ENCODE measurements around the gene FCER1G. TPM values are rescaled to one million over a fixed set of nuclear protein-coding genes. Genes with fewer than 3 reads are reported as not detected.
A peak's percentile ranks its signal among the peaks of the same experiment; 100 is the strongest.

The FCER1G gene
- total and polyA plus RNA-seq, 4 donors: 25.4 to 77.1 (median 39.3) TPM

DNA sequence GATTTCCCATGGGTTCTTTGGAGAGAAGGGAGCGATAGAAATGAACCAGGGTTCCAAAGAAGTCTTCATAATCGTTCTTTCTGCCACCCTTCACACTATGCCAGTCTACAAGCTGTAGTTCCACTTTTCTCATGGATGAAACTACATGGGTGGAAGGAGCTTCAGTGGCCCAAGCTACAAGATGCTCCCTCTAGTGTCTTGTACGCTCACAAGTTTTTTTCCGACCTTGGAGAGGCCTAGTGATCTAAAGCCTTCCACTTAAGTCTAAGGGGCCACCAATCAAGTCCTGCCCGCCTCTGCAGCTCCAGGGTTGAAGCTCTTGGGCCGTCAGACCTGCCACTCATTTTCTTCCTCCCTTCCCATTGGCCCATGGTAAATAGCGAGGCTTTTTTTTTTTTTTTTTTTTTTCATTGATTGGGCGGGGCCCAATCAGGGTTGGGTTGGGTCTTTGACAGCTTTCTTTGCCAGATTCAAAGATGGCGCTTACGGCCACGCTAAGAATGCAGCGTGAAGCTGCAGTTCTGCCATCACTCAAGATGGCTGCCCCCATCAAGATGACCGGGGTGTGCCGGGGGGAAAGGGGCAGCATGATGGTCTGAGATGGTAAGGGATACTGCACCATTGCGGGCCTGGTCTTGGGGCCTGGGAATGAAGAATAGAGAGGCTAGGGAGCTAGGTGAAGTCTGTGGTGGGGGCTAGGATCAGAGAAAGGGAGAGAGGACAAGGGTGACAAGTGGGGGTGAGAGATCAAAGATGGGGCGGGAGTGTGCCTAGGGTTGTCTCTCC lies 10.6 kb downstream of the FCER1G start, which contains the start of gene TOMM40L (continued):
- TF ChIP-seq CTCF (IDR thresholded peaks at IDR 0.05; ENCODE audit: low read depth, low read length, missing input control) (peak; percentile 37), RXRA (IDR thresholded peaks at IDR 0.05) (peak; percentile 52 to 69), GABPA (IDR thresholded peaks at IDR 0.05 in 1 of 2, conservative IDR thresholded peaks at IDR 0.05 in 1 of 2) (peak in 1 of 2 donors; percentile 26), FOXA1 (IDR thresholded peaks at IDR 0.05) (peak; percentile 61), NR2F2 (IDR thresholded peaks at IDR 0.05) (peak; percentile 30), TAF1 (conservative IDR thresholded peaks at IDR 0.05) (peak; percentile 58), HNF4A (conservative IDR thresholded peaks at IDR 0.05) (peak; percentile 52)

DNA sequence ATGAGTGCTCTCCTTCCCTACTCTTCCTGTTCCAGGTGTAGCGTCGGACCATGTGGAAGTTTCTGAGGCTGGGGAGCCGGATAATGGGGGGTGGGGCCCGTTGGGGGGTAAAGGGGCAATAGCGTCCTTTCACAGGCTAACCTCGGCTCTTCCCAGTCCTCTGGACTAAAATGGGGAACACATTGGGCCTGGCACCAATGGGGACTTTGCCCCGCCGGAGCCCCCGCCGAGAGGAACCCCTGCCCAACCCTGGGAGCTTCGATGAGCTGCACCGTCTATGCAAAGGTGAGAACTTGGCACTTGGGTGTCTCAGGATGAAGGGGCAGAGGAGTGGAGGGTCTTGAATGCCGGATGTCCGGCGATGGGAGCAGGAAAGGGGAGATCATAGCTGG lies 11.2 kb downstream of the FCER1G start:
- no peaks in the 10 kb centered on the region for H3K9me3 ChIP-seq (ENCODE audit: control insufficient read depth in 4 of 4, low read length in 3 of 4)
- H3K36me3 ChIP-seq (ENCODE audit: control insufficient read depth in 4 of 4, insufficient read depth in 3 of 4, low read depth in 1 of 4, low read length in 3 of 4): peaks cover 4 to 23% (median 18%) of the 10 kb centered on the region in 4 donors
- peaks cover 0 to 51% (median 25%) of the 10 kb centered on the region in 4 donors for H3K4me1 ChIP-seq (ENCODE audit: control insufficient read depth in 4 of 4, insufficient read depth in 4 of 4, low read length in 3 of 4)
- H3K27me3 ChIP-seq (ENCODE audit: control insufficient read depth in 4 of 4, insufficient read depth in 4 of 4, low read length in 3 of 4): no peaks in the 10 kb centered on the region
- H3K9ac ChIP-seq (ENCODE audit: low read depth in 1 of 2, low read length in 2 of 2): peak overlapping the region; percentile 24 to 26
- no peak for DNase-seq (ENCODE audit: low spot score)
- 3% methylated on average over 15 of the region's 15 CpGs for WGBS
- no peak for TF ChIP-seq CTCF (IDR thresholded peaks at IDR 0.05; ENCODE audit: low read depth, low read length, missing input control)
- TF ChIP-seq HNF4A (conservative IDR thresholded peaks at IDR 0.05): no peak
- H3K4me3 ChIP-seq (ENCODE audit: low read depth in 1 of 3, low read length in 3 of 3): peak overlapping the region; percentile 59 to 72 (median 64)
- peak overlapping the region; percentile 86 to 87 for H3K27ac ChIP-seq (ENCODE audit: low read depth in 1 of 2, low read length in 2 of 2)

DNA sequence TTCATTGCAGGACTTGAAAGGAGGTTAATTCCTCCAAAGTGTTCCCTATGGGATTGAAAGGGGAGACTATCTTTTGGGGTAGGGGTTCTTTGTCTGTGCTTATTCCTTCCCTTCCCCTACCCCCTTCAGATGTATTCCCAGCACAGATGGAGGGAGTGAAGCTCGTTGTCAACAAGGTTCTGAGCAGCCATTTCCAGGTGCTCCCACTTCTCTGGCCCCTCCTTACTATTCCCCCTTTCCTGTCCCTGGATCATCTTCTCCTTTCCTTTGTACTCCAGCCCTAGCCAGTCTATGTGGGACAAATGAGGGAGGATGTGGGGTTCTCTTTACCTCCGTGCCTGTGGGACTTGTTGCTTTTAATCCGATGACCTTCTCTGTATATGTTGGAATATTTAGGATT lies 11.7 kb downstream of the FCER1G start:
- WGBS: 32% methylated on average over 3 of the region's 3 CpGs

More for the DNA sequence above, 11.7 kb downstream of the FCER1G start:
- peak overlapping the region; percentile 20 to 72 (median 59) for H3K4me3 ChIP-seq (ENCODE audit: low read depth in 1 of 3, low read length in 3 of 3)
- no peak for DNase-seq (ENCODE audit: low spot score)
- peak overlapping the region; percentile 24 to 38 for H3K9ac ChIP-seq (ENCODE audit: low read depth in 1 of 2, low read length in 2 of 2)
- TF ChIP-seq, protein P1, sequence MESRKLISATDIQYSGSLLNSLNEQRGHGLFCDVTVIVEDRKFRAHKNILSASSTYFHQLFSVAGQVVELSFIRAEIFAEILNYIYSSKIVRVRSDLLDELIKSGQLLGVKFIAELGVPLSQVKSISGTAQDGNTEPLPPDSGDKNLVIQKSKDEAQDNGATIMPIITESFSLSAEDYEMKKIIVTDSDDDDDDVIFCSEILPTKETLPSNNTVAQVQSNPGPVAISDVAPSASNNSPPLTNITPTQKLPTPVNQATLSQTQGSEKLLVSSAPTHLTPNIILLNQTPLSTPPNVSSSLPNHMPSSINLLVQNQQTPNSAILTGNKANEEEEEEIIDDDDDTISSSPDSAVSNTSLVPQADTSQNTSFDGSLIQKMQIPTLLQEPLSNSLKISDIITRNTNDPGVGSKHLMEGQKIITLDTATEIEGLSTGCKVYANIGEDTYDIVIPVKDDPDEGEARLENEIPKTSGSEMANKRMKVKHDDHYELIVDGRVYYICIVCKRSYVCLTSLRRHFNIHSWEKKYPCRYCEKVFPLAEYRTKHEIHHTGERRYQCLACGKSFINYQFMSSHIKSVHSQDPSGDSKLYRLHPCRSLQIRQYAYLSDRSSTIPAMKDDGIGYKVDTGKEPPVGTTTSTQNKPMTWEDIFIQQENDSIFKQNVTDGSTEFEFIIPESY (IDR thresholded peaks at IDR 0.05): no peak
- TF ChIP-seq TAF1 (conservative IDR thresholded peaks at IDR 0.05) (no peak), HNF4A (conservative IDR thresholded peaks at IDR 0.05) (no peak), HNF4G (IDR thresholded peaks at IDR 0.05) (no peak), RXRA (IDR thresholded peaks at IDR 0.05) (no peak), SP1 (IDR thresholded peaks at IDR 0.05) (no peak), JUND (IDR thresholded peaks at IDR 0.05) (no peak), YY1 (IDR thresholded peaks at IDR 0.05) (no peak), RAD21 (IDR thresholded peaks at IDR 0.05) (no peak), GABPA (IDR thresholded peaks at IDR 0.05 in 1 of 2, conservative IDR thresholded peaks at IDR 0.05 in 1 of 2) (no peak), EGR1 (IDR thresholded peaks at IDR 0.05; ENCODE audit: low read depth in 2 of 2) (no peak), CTCF (IDR thresholded peaks at IDR 0.05; ENCODE audit: low read depth, low read length, missing input control) (no peak)
- TF ChIP-seq, protein P2, sequence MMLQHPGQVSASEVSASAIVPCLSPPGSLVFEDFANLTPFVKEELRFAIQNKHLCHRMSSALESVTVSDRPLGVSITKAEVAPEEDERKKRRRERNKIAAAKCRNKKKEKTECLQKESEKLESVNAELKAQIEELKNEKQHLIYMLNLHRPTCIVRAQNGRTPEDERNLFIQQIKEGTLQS (IDR thresholded peaks at IDR 0.05): no peak
- peak overlapping the region; percentile 86 to 87 for H3K27ac ChIP-seq (ENCODE audit: low read depth in 1 of 2, low read length in 2 of 2)
- H3K36me3 ChIP-seq (ENCODE audit: control insufficient read depth in 4 of 4, insufficient read depth in 3 of 4, low read depth in 1 of 4, low read length in 3 of 4): peaks cover 4 to 23% (median 18%) of the 10 kb centered on the region in 4 donors
- H3K27me3 ChIP-seq (ENCODE audit: control insufficient read depth in 4 of 4, insufficient read depth in 4 of 4, low read length in 3 of 4): no peaks in the 10 kb centered on the region
- H3K4me1 ChIP-seq (ENCODE audit: control insufficient read depth in 4 of 4, insufficient read depth in 4 of 4, low read length in 3 of 4): peaks cover 0 to 51% (median 25%) of the 10 kb centered on the region in 4 donors
- H3K9me3 ChIP-seq (ENCODE audit: control insufficient read depth in 4 of 4, low read length in 3 of 4): no peaks in the 10 kb centered on the region
